A549 (cell line): ENCODE results near the gene PSMC3.

ENCODE experiments used
- BHLHE40 ChIP-seq: IDR thresholded peaks from 2 replicates; pipeline ENCODE4 v1.6.1; 2012; ENCODE audit warnings: low read depth, low read length, inconsistent platforms
- CTCF ChIP-seq: fragments of >200 bp; sonication (Bioruptor Twin); formaldehyde crosslinking; IDR thresholded peaks from 3 replicates; pipeline ENCODE4 v1.5.1; 2016
- JUN ChIP-seq, 2 experiments: fragments of >200 bp; sonication (Bioruptor Twin); formaldehyde crosslinking; IDR thresholded peaks; 2 replicates in 1 of 2; 3 replicates in 1 of 2; pipeline ENCODE4 v1.6.1; 2016 to 2017
- KDM1A ChIP-seq: fragments of 200-600 bp; sonication (generic); IDR thresholded peaks from 2 replicates; pipeline ENCODE4 v1.6.1; 2016; ENCODE audit warnings: low read depth, mild to moderate bottlenecking
- MAFK ChIP-seq: fragments of 450-650 bp; IDR thresholded peaks from 2 replicates; pipeline ENCODE4 v1.6.1; 2014; ENCODE audit not compliant: partially characterized antibody
- MYC ChIP-seq: IDR thresholded peaks from 2 replicates; pipeline ENCODE4 v1.6.1; 2012; ENCODE audit warnings: mild to moderate bottlenecking, inconsistent platforms, low read length, improper control_type of control experiment, borderline replicate concordance
- POLR2A ChIP-seq: IDR thresholded peaks from 2 replicates; pipeline ENCODE4 v1.6.1; 2012; ENCODE audit warnings: mild to moderate bottlenecking, low read length
- RAD21 ChIP-seq, 2 experiments: fragments of >200 bp in 1 of 2; sonication (Bioruptor Twin) in 1 of 2; formaldehyde crosslinking in 1 of 2; IDR thresholded peaks in 1 of 2; conservative IDR thresholded peaks in 1 of 2; 2 replicates in 1 of 2; 3 replicates in 1 of 2; pipeline ENCODE4 v1.6.1; 2012 to 2018; ENCODE audit warnings: inconsistent platforms in 1 of 2
- RNF2 ChIP-seq: fragments of 200-600 bp; sonication (generic); IDR thresholded peaks from 2 replicates; pipeline ENCODE4 v1.6.1; 2016; ENCODE audit warnings: low read depth, mild to moderate bottlenecking, antibody characterized with exemption, moderate library complexity, borderline replicate concordance

GRCh38 chr11:47460571-47461235 lies 34.5 kb upstream of the PSMC3 start:
- no peak for TF ChIP-seq CTCF
- TF ChIP-seq MAFK = no peak
- no peak for TF ChIP-seq JUN (IDR thresholded peaks at IDR 0.05)
- TF ChIP-seq MYC = no peak
- no peak for TF ChIP-seq RAD21 (conservative IDR thresholded peaks at IDR 0.05 in 1 of 2, IDR thresholded peaks at IDR 0.05 in 1 of 2)
- no peak for TF ChIP-seq POLR2A
- no peak for TF ChIP-seq RNF2
- TF ChIP-seq BHLHE40 = no peak
- no peak for TF ChIP-seq KDM1A
